ENCODE measurements around the gene PAEP.

PAEP gene

DNA sequence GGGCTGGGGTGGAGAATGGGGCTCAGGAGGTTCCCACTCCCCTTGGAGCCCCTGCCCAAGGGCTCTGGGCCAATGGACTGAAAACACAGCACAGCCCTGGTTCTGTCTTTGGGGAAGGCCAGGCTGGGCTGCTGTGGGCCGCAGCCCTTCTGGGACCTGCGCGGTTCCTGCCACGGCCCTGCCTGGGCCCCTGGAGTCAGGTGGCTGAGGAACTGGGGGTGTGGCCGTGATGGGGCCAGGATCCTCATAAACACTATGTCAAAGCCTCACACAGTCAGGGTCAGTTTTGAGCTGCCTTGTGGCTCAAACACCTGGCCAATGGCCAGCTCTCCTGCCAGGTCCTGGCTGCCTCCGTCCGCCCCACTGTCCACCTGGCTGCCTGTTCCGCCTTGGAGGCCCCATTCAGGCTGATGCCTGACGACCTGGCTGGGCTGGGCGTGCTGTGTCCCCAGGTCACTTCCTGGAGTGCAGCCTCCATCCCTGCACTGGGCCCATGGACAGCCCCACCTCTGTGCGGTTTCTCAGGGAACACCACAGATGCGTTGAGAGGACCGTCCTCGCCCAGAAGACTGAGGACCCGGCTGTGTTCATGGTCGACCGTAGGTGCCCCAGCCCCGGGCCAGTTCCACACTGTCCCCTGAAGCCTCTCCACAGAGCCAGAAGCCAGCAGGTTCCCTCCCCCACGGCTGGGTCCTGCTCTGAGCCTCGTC is 27.5 kb downstream of the PAEP start:
- H3K9me3 ChIP-seq (ENCODE audit: severe bottlenecking) = no peaks in the 10 kb centered on the region
- no peak for DNase-seq
- H3K27ac ChIP-seq = no peak overlapping the region
- no peak overlapping the region for H3K4me3 ChIP-seq (ENCODE audit: low read depth, low read length)
- no peaks in the 10 kb centered on the region for H3K27me3 ChIP-seq (ENCODE audit: insufficient read depth, low read depth, severe bottlenecking)
- no peaks in the 10 kb centered on the region for H3K36me3 ChIP-seq
- no peak for TF ChIP-seq CTCF (IDR thresholded peaks at IDR 0.05; ENCODE audit: low read depth, low read length)

- no peak for TF ChIP-seq CTCF (IDR thresholded peaks at IDR 0.05; ENCODE audit: low read depth, low read length)
- H3K27me3 ChIP-seq (ENCODE audit: insufficient read depth, low read depth, severe bottlenecking) = no peaks in the 10 kb centered on the region
- H3K27ac ChIP-seq = no peak overlapping the region
- no peaks in the 10 kb centered on the region for H3K9me3 ChIP-seq (ENCODE audit: severe bottlenecking)
- no peak for DNase-seq
- no peak overlapping the region for H3K4me3 ChIP-seq (ENCODE audit: low read depth, low read length)
- no peaks in the 10 kb centered on the region for H3K36me3 ChIP-seq
Measured at GRCh38 chr9:135589596-135590485, 28.3 kb downstream of the PAEP start.

GRCh38 chr9:135590486-135591079 is 29.0 kb downstream of the PAEP start:
- Histone ChIP-seq H3K27ac (no peak overlapping the region), H3K36me3 (no peaks in the 10 kb centered on the region), H3K4me3 (ENCODE audit: low read depth, low read length) (no peak overlapping the region), H3K9me3 (ENCODE audit: severe bottlenecking) (peaks cover 4% of the 10 kb centered on the region), H3K27me3 (ENCODE audit: insufficient read depth, low read depth, severe bottlenecking) (no peaks in the 10 kb centered on the region)
- no peak for DNase-seq
- no peak for TF ChIP-seq CTCF (IDR thresholded peaks at IDR 0.05; ENCODE audit: low read depth, low read length)

GRCh38 chr9:135591506-135592330 is 30.2 kb downstream of the PAEP start:
- H3K9me3 ChIP-seq (ENCODE audit: severe bottlenecking) = peaks cover 4% of the 10 kb centered on the region
- H3K27me3 ChIP-seq (ENCODE audit: insufficient read depth, low read depth, severe bottlenecking) = no peaks in the 10 kb centered on the region
- no peaks in the 10 kb centered on the region for H3K36me3 ChIP-seq
- no peak for TF ChIP-seq CTCF (IDR thresholded peaks at IDR 0.05; ENCODE audit: low read depth, low read length)
- H3K4me3 ChIP-seq (ENCODE audit: low read depth, low read length) = no peak overlapping the region
- DNase-seq = no peak
- no peak overlapping the region for H3K27ac ChIP-seq

DNA sequence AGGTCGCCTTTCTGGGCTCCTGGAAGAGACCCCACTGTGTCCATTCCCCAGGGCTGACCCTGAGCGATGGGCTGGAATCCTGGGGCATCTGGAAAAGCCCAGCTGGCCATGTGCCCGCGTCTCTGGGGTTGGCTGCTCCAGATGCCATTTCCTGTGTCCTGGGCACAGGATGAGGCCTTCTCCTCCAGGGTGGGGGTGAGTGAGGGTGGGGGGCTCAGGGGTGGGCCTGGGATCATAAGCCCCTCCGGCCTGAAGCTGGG is 30.7 kb downstream of the PAEP start:
- no peak for TF ChIP-seq CTCF (IDR thresholded peaks at IDR 0.05; ENCODE audit: low read depth, low read length)
- H3K4me3 ChIP-seq (ENCODE audit: low read depth, low read length) = no peak overlapping the region
- H3K9me3 ChIP-seq (ENCODE audit: severe bottlenecking) = peaks cover 4% of the 10 kb centered on the region
- no peak overlapping the region for H3K27ac ChIP-seq
- no peak for DNase-seq
- H3K27me3 ChIP-seq (ENCODE audit: insufficient read depth, low read depth, severe bottlenecking) = no peaks in the 10 kb centered on the region
- no peaks in the 10 kb centered on the region for H3K36me3 ChIP-seq
